Pancreas (tissue), 10 donors: ENCODE data around the gene HDGFL3. TPM values are rescaled to one million over a fixed set of nuclear protein-coding genes. Genes with fewer than 3 reads are reported as not detected.
"Not testable (repeated sequence)": the region's sequence is repeated elsewhere in the genome, so short reads cannot be mapped to it uniquely, and the experiment has no call there.

ENCODE experiments used
- ATAC-seq, 4 donors: fragments of 200-7000 bp; cut with Tn5 transposase; one replicate each; pipeline versions ENCODE4 v1.8.0 to v1.9.1; 2020; ENCODE audit warnings: mild to moderate bottlenecking in 4 of 4, moderate library complexity in 4 of 4
- DNase-seq, 6 donors: peaks; one replicate each; pipeline ENCODE4 v3.0.0-alpha.2; 2020
- FAIRE-seq: peaks from 2 replicates; lab custom pipeline; 2012; peaks lifted over from hg19 to GRCh38; lab: Jason Lieb, UNC
- H3K27ac ChIP-seq, 4 donors: fragments of 200-600 bp; sonication (generic); 1 replicate in 3 of 4; 2 replicates in 1 of 4; pipeline versions ENCODE4 v1.5.0 to v1.8.0; 2020
- H3K27me3 ChIP-seq, 4 donors: fragments of 200-600 bp; one replicate each; pipeline ENCODE4 v1.8.0; 2021
- H3K36me3 ChIP-seq, 3 donors: fragments of 200-600 bp; sonication (generic) in 1 of 3; one replicate each; pipeline versions ENCODE4 v1.5.0 to v1.8.0; 2020 to 2021
- H3K4me1 ChIP-seq, 3 donors: fragments of 200-600 bp; one replicate each; pipeline ENCODE4 v1.8.0; 2021
- H3K4me3 ChIP-seq, 4 donors: fragments of 200-600 bp; sonication (generic) in 2 of 4; one replicate each; pipeline versions ENCODE4 v1.5.0 to v1.8.0; 2020 to 2021
- H3K9me3 ChIP-seq, 4 donors: fragments of 200-600 bp; one replicate each; pipeline ENCODE4 v1.8.0; 2021
- WGBS, 2 donors: extraction: QIAGEN DNeasy Blood & Tissue Kit; methylation state at CpG; one replicate each; pipeline ENCODE4 v1.1.7; 2013; 5-methylcytosine and 5-hydroxymethylcytosine counted together
- intact Hi-C, 3 donors: fragments of 100-400 bp; cut with DNase I; formaldehyde crosslinking; loops; one replicate each; pipeline versions ENCODE4 v1.11.1 to v1.14.2; 2022
- polyA plus RNA-seq, 2 donors: library from polyadenylated mRNA; stranded (reverse); fragments of 200-250 nt; gene quantifications; one replicate each; pipeline ENCODE4 v1.2.3, GENCODE V29; 2013
- total RNA-seq, 6 donors: library from RNA; stranded (reverse); fragmentation: NEBNext Ultra II Directional in 4 of 6; extraction: Animal tissue kit (Norgen Biotek cat#: 25700) in 4 of 6; gene quantifications; one replicate each; pipeline versions ENCODE4 v1.2.1 to v1.2.4, GENCODE V29; 2021 to 2023
- TF ChIP-seq, protein P1 (sequence below), 4 donors: fragments of 200-600 bp; sonication (generic) in 3 of 4; IDR thresholded peaks; one replicate each; pipeline versions ENCODE4 v1.5.0 to v1.8.0; 2021; ENCODE audit warnings: antibody characterized with exemption in 4 of 4
- donor health status: healthy with polysubstance abuse.
- donor health status: DM: no; HTN: no; CAD: no; lungs with moderate emphysema.
- donor health status: DM: no; HTN: no; CAD: no.
- donor health status: control.
- donor health status: control.
- donor health status: Bipolar disorder and iron deficiency.
- donor health status: DM: yes; HTN: yes; CAD: no.
- donor health status: DM: no; HTN: no; CAD: no.
- donor health status: DM: no; HTN: no; CAD: no.
- donor health status: DM: yes; HTN: yes; CAD: no.

HDGFL3 gene
- total and polyA plus RNA-seq, 8 donors = 3.0 to 17.2 (median 7.9) TPM

DNA sequence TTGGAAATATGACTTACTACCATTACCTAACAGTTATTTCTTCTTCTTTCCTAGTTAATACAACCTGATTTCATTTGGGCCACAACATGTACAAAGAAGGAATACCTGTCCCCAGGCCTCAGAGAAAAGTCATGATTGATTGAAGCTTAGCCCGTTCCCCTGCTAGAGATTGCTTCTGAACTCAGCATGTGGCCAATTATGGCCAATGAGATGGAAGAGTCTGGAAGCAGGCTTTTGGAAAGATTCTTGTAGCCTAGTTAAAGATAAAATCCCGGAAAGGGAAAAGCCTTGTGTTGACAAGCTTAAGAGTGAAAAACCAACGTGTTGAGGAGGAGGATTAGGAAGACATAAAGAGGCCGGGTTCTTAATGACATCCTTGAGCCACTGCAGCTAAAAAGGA, 117.2 kb downstream of the HDGFL3 start:
- H3K4me1 ChIP-seq = no peaks in the 10 kb centered on the region
- H3K36me3 ChIP-seq = no peaks in the 10 kb centered on the region
- TF ChIP-seq, protein P1, sequence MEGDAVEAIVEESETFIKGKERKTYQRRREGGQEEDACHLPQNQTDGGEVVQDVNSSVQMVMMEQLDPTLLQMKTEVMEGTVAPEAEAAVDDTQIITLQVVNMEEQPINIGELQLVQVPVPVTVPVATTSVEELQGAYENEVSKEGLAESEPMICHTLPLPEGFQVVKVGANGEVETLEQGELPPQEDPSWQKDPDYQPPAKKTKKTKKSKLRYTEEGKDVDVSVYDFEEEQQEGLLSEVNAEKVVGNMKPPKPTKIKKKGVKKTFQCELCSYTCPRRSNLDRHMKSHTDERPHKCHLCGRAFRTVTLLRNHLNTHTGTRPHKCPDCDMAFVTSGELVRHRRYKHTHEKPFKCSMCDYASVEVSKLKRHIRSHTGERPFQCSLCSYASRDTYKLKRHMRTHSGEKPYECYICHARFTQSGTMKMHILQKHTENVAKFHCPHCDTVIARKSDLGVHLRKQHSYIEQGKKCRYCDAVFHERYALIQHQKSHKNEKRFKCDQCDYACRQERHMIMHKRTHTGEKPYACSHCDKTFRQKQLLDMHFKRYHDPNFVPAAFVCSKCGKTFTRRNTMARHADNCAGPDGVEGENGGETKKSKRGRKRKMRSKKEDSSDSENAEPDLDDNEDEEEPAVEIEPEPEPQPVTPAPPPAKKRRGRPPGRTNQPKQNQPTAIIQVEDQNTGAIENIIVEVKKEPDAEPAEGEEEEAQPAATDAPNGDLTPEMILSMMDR (IDR thresholded peaks at IDR 0.05) = no peak
- ATAC-seq = no peak
- DNase-seq = no peak
- H3K27me3 ChIP-seq = no peaks in the 10 kb centered on the region
- intact Hi-C loops = no loop called here
- no peaks in the 10 kb centered on the region for H3K9me3 ChIP-seq
- H3K4me3 ChIP-seq = no peak overlapping the region
- no peak for FAIRE-seq
- H3K27ac ChIP-seq = no peak overlapping the region
- WGBS, 2 donors = 40 to 43% methylated on average over 4 of the region's 4 CpGs

DNA sequence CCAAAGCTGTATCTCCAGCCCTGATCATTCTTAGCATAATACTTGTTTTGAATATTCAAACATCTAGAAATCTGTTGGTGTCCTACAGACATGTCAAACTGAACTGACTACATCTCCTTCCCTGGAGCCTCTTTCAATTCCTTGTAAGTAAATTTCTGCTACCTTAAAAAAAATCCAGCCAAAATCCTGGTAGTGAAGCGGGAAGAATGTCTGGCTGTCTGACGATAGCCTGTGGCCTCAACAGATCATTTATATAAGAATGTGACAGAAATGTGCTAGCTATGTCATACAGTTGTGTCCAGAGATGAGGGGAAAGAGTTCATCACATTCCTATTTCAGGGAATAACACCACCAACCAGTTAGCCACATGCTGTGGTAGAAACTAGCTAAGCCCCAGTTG, 118.7 kb downstream of the HDGFL3 start:
- Histone ChIP-seq H3K27ac (no peak overlapping the region), H3K36me3 (no peaks in the 10 kb centered on the region), H3K4me3 (no peak overlapping the region), H3K27me3 (no peaks in the 10 kb centered on the region), H3K4me1 (no peaks in the 10 kb centered on the region), H3K9me3 (no peaks in the 10 kb centered on the region)
- no peak for FAIRE-seq
- DNase-seq = no peak
- TF ChIP-seq, protein P1 (IDR thresholded peaks at IDR 0.05) = no peak
- intact Hi-C loops = no loop called here
- 65 to 73% methylated on average over 2 of the region's 2 CpGs for WGBS, 2 donors
- no peak for ATAC-seq

DNA sequence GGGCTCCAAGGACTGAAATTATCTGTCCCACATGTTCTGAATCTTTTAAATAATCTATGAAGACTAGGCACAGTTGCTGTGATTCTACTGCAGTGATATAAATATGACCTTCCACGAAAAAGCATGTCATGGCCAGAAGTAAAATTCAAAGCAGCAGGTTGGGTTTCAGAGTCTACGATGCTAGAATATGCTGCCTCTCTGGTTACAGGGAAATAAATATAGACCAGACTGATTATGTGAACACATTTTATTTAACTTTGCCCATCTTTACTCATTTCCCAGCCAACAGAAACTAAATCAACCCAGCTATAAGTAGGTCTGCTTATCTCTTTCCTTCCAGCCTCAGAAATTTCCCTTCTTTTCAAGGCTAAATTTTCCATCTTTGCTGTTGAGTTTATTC, 120.0 kb downstream of the HDGFL3 start:
- ATAC-seq (no peak), FAIRE-seq (no peak)
- intact Hi-C loops = no loop called here

DNA sequence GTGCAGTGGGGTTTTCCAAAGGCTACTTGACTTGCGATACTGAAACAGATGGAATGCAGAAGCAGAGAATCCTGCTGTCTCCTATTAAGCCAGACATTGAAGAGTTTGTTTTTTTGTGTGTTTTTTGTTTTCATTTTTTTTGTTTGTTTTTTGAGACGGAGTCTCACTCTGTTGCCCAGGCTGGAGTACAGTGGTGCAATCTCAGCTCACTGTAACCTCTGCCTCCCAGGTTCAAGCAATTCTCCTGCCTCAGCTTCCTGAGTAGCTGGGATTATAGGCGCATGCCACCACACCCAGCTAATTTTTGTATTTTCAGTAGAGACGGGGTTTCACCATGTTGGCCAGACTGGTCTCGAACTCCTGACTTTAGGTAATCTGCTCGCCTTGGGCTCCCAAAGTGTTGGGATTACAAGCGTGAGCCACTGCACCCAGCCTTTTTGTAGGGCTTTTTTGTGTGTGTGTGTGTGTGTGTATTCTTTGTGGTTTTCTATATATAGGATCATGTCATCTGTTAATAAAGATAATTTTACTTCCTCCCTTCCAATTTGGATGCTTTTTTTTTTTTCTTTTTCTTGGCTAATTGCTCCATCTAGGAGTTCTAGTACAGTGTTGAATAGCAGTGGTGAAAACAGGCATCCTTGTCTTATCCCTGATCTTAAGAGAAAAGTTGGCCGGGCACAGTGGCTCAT, 121.6 kb downstream of the HDGFL3 start:
- FAIRE-seq, H3K36me3 ChIP-seq, intact Hi-C loops, H3K9me3 ChIP-seq, H3K27me3 ChIP-seq, DNase-seq, H3K27ac ChIP-seq, H3K4me1 ChIP-seq, H3K4me3 ChIP-seq, ATAC-seq: not testable (repeated sequence)
- WGBS, 2 donors = 87 to 91% methylated on average over 8 of the region's 8 CpGs

More for the DNA sequence above, 120.0 kb downstream of the HDGFL3 start:
- Histone ChIP-seq H3K9me3 (no peaks in the 10 kb centered on the region), H3K4me1 (no peaks in the 10 kb centered on the region), H3K36me3 (no peaks in the 10 kb centered on the region), H3K27me3 (no peaks in the 10 kb centered on the region), H3K4me3 (no peak overlapping the region), H3K27ac (no peak overlapping the region)
- 70 to 78% methylated on average over 2 of the region's 2 CpGs for WGBS, 2 donors
- TF ChIP-seq, protein P1 (IDR thresholded peaks at IDR 0.05) = no peak
- DNase-seq = no peak

DNA sequence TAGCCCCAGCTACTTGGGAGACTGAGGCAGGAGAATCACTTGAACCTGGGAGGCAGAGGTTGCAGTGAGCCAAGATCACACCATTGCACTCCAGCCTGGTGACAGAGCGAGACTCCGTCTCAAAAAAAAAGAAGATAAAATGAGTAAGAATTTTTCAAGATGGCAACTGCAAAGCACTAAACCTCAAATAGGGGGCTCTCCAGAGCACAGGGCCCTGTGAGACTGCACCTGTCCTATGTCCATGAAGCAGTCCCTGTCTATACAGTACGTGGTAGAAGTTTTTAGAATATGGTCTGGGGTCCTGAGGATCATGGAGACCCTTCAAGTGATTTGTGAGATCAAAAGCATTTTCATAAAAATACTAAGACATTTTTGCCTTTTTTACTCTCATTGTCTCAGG, 122.2 kb downstream of the HDGFL3 start:
- DNase-seq, FAIRE-seq, H3K9me3 ChIP-seq, H3K4me3 ChIP-seq, ATAC-seq, H3K36me3 ChIP-seq, intact Hi-C loops, H3K27ac ChIP-seq, H3K4me1 ChIP-seq, H3K27me3 ChIP-seq: not testable (repeated sequence)
- 76 to 81% methylated on average over 3 of the region's 3 CpGs for WGBS, 2 donors

DNA sequence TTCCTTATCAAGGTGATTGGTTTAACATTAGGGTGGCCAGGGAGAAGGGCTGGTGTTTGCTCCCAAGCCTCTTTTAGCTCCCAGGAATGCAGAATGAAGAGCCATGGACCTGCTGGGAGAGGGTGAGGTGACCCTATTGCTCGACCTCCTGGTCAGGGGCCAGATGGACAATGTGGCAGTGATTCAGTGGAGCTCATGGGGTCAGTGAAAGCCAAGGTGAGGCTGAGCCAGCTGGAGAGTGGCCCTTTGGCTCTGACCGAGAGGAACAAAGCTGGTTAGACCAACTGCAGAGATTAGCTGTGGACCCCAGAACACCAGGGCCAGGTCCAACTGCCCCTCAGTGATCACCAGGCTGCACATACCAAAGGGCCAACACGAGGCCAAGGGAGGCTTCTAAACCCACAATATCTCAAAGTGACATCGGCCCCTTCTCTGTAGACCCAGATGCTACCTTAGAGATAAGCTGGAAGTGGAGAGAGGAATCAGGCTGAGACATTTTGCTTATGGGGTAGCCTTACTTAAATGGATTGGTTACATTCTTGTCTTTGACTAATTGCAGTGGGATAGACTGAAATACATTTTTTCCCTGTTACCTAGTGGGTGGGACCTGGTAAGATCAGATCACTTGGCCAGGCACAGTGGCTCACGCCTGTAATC, 124.8 kb downstream of the HDGFL3 start:
- H3K9me3 ChIP-seq = no peaks in the 10 kb centered on the region
- H3K27me3 ChIP-seq = no peaks in the 10 kb centered on the region
- DNase-seq (no peak), ATAC-seq (no peak), FAIRE-seq (no peak)
- no peak overlapping the region for H3K27ac ChIP-seq
- H3K36me3 ChIP-seq = no peaks in the 10 kb centered on the region
- H3K4me1 ChIP-seq = no peaks in the 10 kb centered on the region
- 53% methylated on average over 5 of the region's 5 CpGs for WGBS, 2 donors
- H3K4me3 ChIP-seq = no peak overlapping the region
- intact Hi-C loops = no loop called here
- TF ChIP-seq, protein P1 (IDR thresholded peaks at IDR 0.05) = no peak
